GM23338 (cell line): Measurements from ENCODE around the gene KRTAP4-11. TPM values are rescaled to one million over a fixed set of nuclear protein-coding genes. Genes with fewer than 3 reads are reported as not detected.
"Not testable (repeated sequence)": the region's sequence is repeated elsewhere in the genome, so short reads cannot be mapped to it uniquely, and the experiment has no call there.

Experiments used
- ATAC-seq: fragments of 200-7000 bp; cut with Tn5 transposase; 3 replicates; pipeline ENCODE4 v1.9.1; 2020
- DNase-seq: peaks from one replicate; pipeline ENCODE4 v3.0.0-alpha.2; 2015; ENCODE audit warnings: low spot score
- H2AFZ ChIP-seq: fragments of 200-600 bp; sonication (generic); 2 replicates; pipeline ENCODE4 v1.8.0; 2016; ENCODE audit warnings: antibody characterized with exemption, mild to moderate bottlenecking, moderate library complexity
- H3F3A ChIP-seq: fragments of 200-600 bp; sonication (generic); replicated peaks from 2 replicates; pipeline ENCODE4 v1.8.0; 2017; ENCODE audit warnings: antibody characterized with exemption, mixed run types, low read depth
- H3K27ac ChIP-seq: fragments of 200-600 bp; sonication (generic); 2 replicates; pipeline ENCODE4 v1.6.1; 2016; ENCODE audit warnings: low read depth
- H3K27me3 ChIP-seq: fragments of 200-600 bp; sonication (generic); 2 replicates; pipeline ENCODE4 v1.8.0; 2016; ENCODE audit warnings: mild to moderate bottlenecking, mixed run types, moderate library complexity; ENCODE audit not compliant: insufficient read depth
- H3K36me3 ChIP-seq: fragments of 200-600 bp; sonication (generic); 2 replicates; pipeline ENCODE4 v1.8.0; 2016; ENCODE audit warnings: mild to moderate bottlenecking; ENCODE audit not compliant: insufficient read depth
- H3K4me1 ChIP-seq: fragments of 200-600 bp; sonication (generic); 2 replicates; pipeline ENCODE4 v1.8.0; 2016; ENCODE audit warnings: mild to moderate bottlenecking, moderate library complexity; ENCODE audit not compliant: insufficient read depth
- H3K4me2 ChIP-seq: fragments of 200-600 bp; sonication (generic); 2 replicates; pipeline ENCODE4 v1.7.1; 2017; ENCODE audit warnings: mixed run types
- H3K4me3 ChIP-seq: fragments of 200-600 bp; sonication (generic); 2 replicates; pipeline ENCODE4 v1.6.1; 2016; ENCODE audit warnings: mixed run types
- H3K79me2 ChIP-seq: fragments of 200-600 bp; sonication (generic); replicated peaks from 2 replicates; pipeline ENCODE4 v1.8.0; 2017; ENCODE audit warnings: mild to moderate bottlenecking; ENCODE audit not compliant: insufficient read depth
- H3K9me2 ChIP-seq: fragments of 200-600 bp; sonication (generic); 2 replicates; pipeline ENCODE4 v1.8.0; 2017; ENCODE audit not compliant: insufficient read depth
- H4K20me1 ChIP-seq: fragments of 200-600 bp; sonication (generic); replicated peaks from 2 replicates; pipeline ENCODE4 v1.8.0; 2017; ENCODE audit warnings: mild to moderate bottlenecking; ENCODE audit not compliant: insufficient read depth
- H3K27ac Mint-ChIP-seq: 2 replicates; pipeline ENCODE4 v1.8.0; 2020; ENCODE audit warnings: inconsistent platforms, mild to moderate bottlenecking, moderate library complexity, mixed read lengths
- H3K27me3 Mint-ChIP-seq: 3 replicates; pipeline ENCODE4 v1.8.0; 2022; ENCODE audit warnings: low read depth, mild to moderate bottlenecking, moderate library complexity, mixed read lengths, inconsistent platforms; ENCODE audit not compliant: insufficient read depth, poor library complexity
- H3K36me3 Mint-ChIP-seq: 3 replicates; pipeline ENCODE4 v1.8.0; 2021; ENCODE audit warnings: low read depth, mild to moderate bottlenecking, inconsistent platforms, moderate library complexity, mixed read lengths
- H3K4me1 Mint-ChIP-seq: 3 replicates; pipeline ENCODE4 v1.8.0; 2020; ENCODE audit warnings: mild to moderate bottlenecking, inconsistent platforms, mixed read lengths
- H3K4me3 Mint-ChIP-seq: 3 replicates; pipeline ENCODE4 v1.8.0; 2021; ENCODE audit warnings: moderate library complexity, mild to moderate bottlenecking, inconsistent platforms, mixed read lengths
- H3K9me3 Mint-ChIP-seq: 3 replicates; pipeline ENCODE4 v1.8.0; 2020; ENCODE audit warnings: moderate library complexity, mild to moderate bottlenecking, inconsistent platforms, mixed read lengths
- EZH2 ChIP-seq: fragments of 200-600 bp; sonication (generic); IDR thresholded peaks from one replicate; pipeline ENCODE4 v1.8.0; 2017; ENCODE audit warnings: antibody characterized with exemption, mild to moderate bottlenecking, low read depth; ENCODE audit not compliant: unreplicated experiment
- EZH2phosphoT487 ChIP-seq: fragments of 200-600 bp; sonication (generic); IDR thresholded peaks from one replicate; pipeline ENCODE4 v1.8.1; 2018; ENCODE audit warnings: antibody characterized with exemption; ENCODE audit not compliant: unreplicated experiment
- NANOG ChIP-seq: IDR thresholded peaks from 2 replicates; pipeline ENCODE4 v1.6.1; 2016; ENCODE audit warnings: antibody characterized with exemption, borderline replicate concordance
- POLR2AphosphoS5 ChIP-seq: IDR thresholded peaks from 2 replicates; pipeline ENCODE4 v1.6.1; 2016; ENCODE audit warnings: antibody characterized with exemption, low read depth
- STAT1 ChIP-seq: IDR thresholded peaks from one replicate; pipeline ENCODE4 v1.6.1; 2016; ENCODE audit warnings: antibody characterized with exemption; ENCODE audit not compliant: unreplicated experiment
- ZNF114 ChIP-seq: fragments of 250-450 bp; sonication (Bioruptor Pico); IDR thresholded peaks from 2 replicates; pipeline ENCODE4 v1.5.0; 2020; ENCODE audit warnings: mild to moderate bottlenecking, moderate library complexity
- ZNF331 ChIP-seq: fragments of 250-450 bp; sonication (Bioruptor Pico); IDR thresholded peaks from 2 replicates; pipeline ENCODE4 v1.5.0; 2020; ENCODE audit warnings: low read depth, mild to moderate bottlenecking, moderate library complexity
- polyA plus RNA-seq: library from polyadenylated mRNA; unstranded; fragments of >200 nt; fragmentation: Nextera tagmentation; extraction: Ambion mirVana; gene quantifications from 2 replicates; pipeline ENCODE4 v1.2.1, GENCODE V29; 2016
- total RNA-seq: library from RNA; depleted of rRNA; stranded (reverse); fragments of >200 nt; shearing (Covaris generic); gene quantifications from 2 replicates; pipeline ENCODE4 v1.2.3, GENCODE V29; 2014
- TF ChIP-seq, protein P1 (sequence below), 2 experiments: fragments of 200-600 bp in 1 of 2; sonication (generic) in 1 of 2; conservative IDR thresholded peaks; 2 replicates each; pipeline versions ENCODE4 v1.5.1 to v1.6.1; 2016 to 2017; ENCODE audit warnings: antibody characterized with exemption in 2 of 2, low read depth in 2 of 2, mild to moderate bottlenecking in 2 of 2, moderate library complexity in 1 of 2
- TF ChIP-seq, protein P2 (sequence below): IDR thresholded peaks from one replicate; pipeline ENCODE4 v1.6.1; 2018; ENCODE audit warnings: antibody characterized with exemption; ENCODE audit not compliant: unreplicated experiment

The KRTAP4-11 gene
- total and polyA plus RNA-seq, 2 experiments from 2014 or later: not detected

DNA sequence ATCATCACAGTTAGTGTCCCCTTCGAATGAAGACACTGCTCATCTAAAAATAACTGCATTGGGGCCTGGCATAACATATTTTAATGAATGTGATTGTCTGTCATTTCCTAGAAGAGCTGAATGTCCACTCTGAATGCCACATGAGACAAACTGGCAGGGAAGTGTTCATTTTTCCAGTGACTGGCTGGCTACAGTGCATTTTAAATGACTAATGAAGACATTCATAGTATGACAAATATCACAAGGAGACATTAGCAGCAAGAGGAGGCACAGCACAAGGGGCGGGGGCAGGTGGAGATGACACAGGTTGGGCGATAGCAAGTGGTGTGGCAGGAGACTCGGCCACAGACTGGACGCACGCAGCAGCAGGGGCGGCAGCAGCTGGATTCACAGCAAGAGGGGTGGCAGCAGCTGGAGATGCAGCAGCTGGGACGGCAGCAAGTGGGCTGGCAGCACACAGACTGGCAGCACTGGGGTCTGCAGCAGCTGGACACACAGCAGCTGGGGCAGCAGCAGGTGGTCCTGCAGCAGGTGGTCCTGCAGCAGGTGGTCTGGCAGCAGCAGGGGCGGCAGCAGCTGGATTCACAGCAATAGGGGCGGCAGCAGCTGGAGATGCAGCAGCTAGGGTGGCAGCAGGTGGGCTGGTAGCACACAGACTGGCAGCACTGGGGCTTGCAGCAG, 30.9 kb upstream of the KRTAP4-11 start:
- not testable (repeated sequence) for DNase-seq, H3K79me2 ChIP-seq, H3K4me1 ChIP-seq, H3F3A ChIP-seq, H3K36me3 Mint-ChIP-seq, ATAC-seq, H3K4me3 ChIP-seq, H4K20me1 ChIP-seq, H3K36me3 ChIP-seq, H3K27me3 ChIP-seq, H3K27ac ChIP-seq, H3K4me3 Mint-ChIP-seq, H3K9me2 ChIP-seq, H3K4me2 ChIP-seq, H2AFZ ChIP-seq, H3K27me3 Mint-ChIP-seq, H3K27ac Mint-ChIP-seq, H3K4me1 Mint-ChIP-seq, H3K9me3 Mint-ChIP-seq

DNA sequence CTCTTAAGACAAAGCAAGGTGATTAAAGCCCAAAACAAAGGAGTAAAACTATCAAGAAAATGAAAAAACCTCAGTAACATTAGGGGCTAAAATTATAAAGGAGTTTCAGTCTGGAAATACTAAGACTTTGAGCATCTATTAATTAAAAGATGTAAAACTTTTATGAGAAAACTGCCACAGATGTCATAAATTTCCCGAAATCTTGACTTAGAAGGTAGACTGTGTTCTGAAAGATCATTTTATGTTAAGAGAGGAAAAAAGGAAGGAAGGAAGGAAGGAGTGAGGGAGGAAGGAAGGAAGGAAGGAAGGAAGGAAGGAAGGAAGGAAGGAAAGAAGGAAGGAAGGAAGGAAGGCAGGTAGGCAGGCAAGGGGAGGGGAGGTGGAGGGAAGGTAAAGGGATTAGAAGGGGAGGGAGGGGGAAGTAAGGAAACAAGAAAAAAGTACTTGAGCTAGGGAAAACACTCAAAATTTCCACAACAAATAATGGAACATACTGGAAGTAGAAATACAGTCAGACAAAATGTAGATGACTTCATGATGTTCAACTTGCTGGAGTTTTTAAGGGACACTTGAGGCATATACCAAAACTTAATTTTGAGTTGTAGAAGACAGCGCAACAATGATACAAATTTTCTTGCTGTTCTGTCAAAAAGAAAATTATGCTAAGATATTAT, 29.5 kb upstream of the KRTAP4-11 start:
- H3K9me3 Mint-ChIP-seq: peaks cover 17% of the 10 kb centered on the region
- H3K4me2 ChIP-seq: no peak overlapping the region
- peaks cover 3% of the 10 kb centered on the region; the same call in 2 of the 3 replicates for H3K4me1 Mint-ChIP-seq
- DNase-seq: no peak
- no peak overlapping the region for H3K27ac Mint-ChIP-seq
- no peak overlapping the region for H3K27ac ChIP-seq
- no peak overlapping the region for H2AFZ ChIP-seq
- H3K4me3 Mint-ChIP-seq: no peak overlapping the region
- peaks cover 13% of the 10 kb centered on the region for H3K36me3 Mint-ChIP-seq
- no peaks in the 10 kb centered on the region; the same call in 1 of the 2 replicates for H3K36me3 ChIP-seq
- H3K4me1 ChIP-seq: 0 out of 2 replicates have a peak, but pooled peaks cover 3% of the 10 kb centered on the region
- H3K27me3 Mint-ChIP-seq: peaks cover 5% of the 10 kb centered on the region
- H3K27me3 ChIP-seq: no peaks in the 10 kb centered on the region
- H3K9me2 ChIP-seq: no peaks in the 10 kb centered on the region
- no peak overlapping the region for H3K4me3 ChIP-seq
- no peak for ATAC-seq
- H4K20me1 ChIP-seq: no peaks in the 10 kb centered on the region
- H3F3A ChIP-seq: no peaks in the 10 kb centered on the region
- H3K79me2 ChIP-seq: no peaks in the 10 kb centered on the region
- TF ChIP-seq NANOG (no peak), STAT1 (no peak), ZNF331 (CRISPR knock-in tag) (no peak), ZNF114 (CRISPR knock-in tag) (no peak), EZH2phosphoT487 (no peak), EZH2 (no peak), POLR2AphosphoS5 (no peak)
- TF ChIP-seq, protein P1, sequence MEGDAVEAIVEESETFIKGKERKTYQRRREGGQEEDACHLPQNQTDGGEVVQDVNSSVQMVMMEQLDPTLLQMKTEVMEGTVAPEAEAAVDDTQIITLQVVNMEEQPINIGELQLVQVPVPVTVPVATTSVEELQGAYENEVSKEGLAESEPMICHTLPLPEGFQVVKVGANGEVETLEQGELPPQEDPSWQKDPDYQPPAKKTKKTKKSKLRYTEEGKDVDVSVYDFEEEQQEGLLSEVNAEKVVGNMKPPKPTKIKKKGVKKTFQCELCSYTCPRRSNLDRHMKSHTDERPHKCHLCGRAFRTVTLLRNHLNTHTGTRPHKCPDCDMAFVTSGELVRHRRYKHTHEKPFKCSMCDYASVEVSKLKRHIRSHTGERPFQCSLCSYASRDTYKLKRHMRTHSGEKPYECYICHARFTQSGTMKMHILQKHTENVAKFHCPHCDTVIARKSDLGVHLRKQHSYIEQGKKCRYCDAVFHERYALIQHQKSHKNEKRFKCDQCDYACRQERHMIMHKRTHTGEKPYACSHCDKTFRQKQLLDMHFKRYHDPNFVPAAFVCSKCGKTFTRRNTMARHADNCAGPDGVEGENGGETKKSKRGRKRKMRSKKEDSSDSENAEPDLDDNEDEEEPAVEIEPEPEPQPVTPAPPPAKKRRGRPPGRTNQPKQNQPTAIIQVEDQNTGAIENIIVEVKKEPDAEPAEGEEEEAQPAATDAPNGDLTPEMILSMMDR (conservative IDR thresholded peaks at IDR 0.05; ENCODE audit: low read depth in 2 of 2): no peak
- TF ChIP-seq, protein P2, sequence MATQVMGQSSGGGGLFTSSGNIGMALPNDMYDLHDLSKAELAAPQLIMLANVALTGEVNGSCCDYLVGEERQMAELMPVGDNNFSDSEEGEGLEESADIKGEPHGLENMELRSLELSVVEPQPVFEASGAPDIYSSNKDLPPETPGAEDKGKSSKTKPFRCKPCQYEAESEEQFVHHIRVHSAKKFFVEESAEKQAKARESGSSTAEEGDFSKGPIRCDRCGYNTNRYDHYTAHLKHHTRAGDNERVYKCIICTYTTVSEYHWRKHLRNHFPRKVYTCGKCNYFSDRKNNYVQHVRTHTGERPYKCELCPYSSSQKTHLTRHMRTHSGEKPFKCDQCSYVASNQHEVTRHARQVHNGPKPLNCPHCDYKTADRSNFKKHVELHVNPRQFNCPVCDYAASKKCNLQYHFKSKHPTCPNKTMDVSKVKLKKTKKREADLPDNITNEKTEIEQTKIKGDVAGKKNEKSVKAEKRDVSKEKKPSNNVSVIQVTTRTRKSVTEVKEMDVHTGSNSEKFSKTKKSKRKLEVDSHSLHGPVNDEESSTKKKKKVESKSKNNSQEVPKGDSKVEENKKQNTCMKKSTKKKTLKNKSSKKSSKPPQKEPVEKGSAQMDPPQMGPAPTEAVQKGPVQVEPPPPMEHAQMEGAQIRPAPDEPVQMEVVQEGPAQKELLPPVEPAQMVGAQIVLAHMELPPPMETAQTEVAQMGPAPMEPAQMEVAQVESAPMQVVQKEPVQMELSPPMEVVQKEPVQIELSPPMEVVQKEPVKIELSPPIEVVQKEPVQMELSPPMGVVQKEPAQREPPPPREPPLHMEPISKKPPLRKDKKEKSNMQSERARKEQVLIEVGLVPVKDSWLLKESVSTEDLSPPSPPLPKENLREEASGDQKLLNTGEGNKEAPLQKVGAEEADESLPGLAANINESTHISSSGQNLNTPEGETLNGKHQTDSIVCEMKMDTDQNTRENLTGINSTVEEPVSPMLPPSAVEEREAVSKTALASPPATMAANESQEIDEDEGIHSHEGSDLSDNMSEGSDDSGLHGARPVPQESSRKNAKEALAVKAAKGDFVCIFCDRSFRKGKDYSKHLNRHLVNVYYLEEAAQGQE: no peak
